ENCODE measurements around the gene CNTN4.
"Not testable (repeated sequence)": the region's sequence is repeated elsewhere in the genome, so short reads cannot be mapped to it uniquely, and the experiment has no call there.

Gene CNTN4

DNA sequence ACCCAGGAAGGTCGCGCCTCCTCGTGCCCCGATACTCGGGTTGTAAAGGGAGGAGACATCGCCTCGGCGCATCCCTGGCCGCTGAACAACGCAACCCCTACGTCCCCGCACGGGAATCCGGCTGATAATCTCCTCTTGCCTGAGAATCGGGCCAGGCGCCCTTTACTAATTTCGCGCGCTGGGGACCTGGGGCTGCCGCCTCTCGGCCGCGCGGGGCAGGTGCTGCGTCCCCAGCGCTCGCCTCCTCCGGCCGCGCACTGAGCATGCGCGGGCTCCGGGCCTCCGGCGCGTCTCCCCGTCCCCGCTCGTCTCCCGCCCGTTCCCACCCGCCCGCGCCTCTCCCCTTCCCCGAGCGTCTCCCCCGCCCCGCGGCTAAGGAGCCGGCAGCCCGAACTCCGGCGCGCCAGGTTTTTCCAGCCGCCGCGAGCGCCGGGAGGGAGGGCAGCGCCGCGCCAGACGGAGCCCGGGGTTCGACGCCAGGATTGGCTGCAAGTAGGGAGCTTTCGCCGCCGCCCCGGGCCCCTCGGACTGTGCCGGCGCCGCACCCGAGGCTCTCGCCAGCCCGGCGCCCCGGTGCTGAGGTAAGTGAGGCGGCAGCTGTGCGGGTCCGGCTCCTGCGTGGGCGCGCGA lies at the start of gene CNTN4:
TSS of gene CNTN4 (plus strand) at position 469 of the 630 bp plus-strand sequence.
- no peak for TF ChIP-seq ZNF274 (IDR thresholded peaks at IDR 0.05; ENCODE audit: low read depth, low read length)
- H3K4me3 ChIP-seq (ENCODE audit: low read length), result no peak within 1 kb of the TSS

DNA sequence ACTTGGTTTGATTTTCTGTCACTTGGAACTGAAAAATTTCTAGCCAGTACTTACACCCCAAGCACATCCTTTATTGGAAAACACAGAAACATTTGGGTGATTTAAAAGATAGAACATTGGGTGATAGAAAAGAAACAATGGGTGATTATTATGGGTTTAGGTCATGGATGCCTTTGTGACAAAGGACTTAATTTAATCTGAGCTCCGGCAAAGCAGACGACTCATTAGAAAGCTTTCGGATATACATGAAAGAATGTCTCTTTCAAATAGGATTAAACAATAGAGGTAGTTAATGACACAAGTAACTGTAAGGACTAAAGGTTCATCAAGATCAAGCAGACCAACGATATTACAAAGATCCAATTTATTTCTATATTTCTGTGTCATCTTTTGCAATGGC lies 37.3 kb upstream of the CNTN4 start:
- no peak for TF ChIP-seq ZNF274 (IDR thresholded peaks at IDR 0.05; ENCODE audit: low read depth, low read length)
- H3K4me3 ChIP-seq (ENCODE audit: low read length), result no peak overlapping the region

DNA sequence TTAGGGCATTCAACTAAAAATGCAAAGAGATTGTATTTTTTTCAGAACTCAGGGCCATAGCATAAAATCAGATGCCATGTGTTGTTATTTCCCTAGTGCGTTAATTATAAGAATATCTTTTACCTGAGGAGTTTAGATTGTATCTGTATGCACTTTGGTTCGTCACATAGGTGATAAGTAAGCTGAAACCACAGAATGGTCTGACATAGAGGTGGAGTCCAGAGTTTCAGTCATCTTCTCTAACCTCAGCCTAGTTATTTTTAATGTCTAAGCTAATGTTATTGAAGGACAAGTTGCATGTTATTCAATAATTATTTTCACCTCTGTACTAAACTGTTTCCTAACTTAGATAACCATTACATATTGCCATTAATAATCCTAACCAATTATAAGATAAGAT lies 27.1 kb upstream of the CNTN4 start:
- no peak overlapping the region for H3K4me3 ChIP-seq (ENCODE audit: low read length)
- no peak for TF ChIP-seq ZNF274 (IDR thresholded peaks at IDR 0.05; ENCODE audit: low read depth, low read length)

DNA sequence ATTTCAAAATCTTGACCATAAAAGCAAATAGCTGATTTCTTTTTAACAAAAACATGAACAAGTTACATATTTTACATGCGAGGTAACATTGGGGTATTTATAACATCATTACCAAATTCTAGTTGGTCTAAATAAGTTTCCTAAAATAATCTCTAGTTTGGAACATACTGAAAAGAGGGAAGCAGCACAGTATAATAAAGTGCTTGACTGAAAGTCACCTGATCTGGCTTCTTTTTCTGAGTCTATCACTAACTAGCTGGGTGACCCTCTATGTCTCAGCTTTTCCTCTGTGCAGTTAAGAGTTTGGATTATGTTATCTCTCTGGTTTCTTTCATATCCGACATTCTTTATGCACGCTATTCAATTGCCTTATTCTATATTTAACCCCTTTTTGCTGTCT lies 19.8 kb upstream of the CNTN4 start:
- no peak overlapping the region for H3K4me3 ChIP-seq (ENCODE audit: low read length)
- TF ChIP-seq ZNF274 (IDR thresholded peaks at IDR 0.05; ENCODE audit: low read depth, low read length), result no peak

DNA sequence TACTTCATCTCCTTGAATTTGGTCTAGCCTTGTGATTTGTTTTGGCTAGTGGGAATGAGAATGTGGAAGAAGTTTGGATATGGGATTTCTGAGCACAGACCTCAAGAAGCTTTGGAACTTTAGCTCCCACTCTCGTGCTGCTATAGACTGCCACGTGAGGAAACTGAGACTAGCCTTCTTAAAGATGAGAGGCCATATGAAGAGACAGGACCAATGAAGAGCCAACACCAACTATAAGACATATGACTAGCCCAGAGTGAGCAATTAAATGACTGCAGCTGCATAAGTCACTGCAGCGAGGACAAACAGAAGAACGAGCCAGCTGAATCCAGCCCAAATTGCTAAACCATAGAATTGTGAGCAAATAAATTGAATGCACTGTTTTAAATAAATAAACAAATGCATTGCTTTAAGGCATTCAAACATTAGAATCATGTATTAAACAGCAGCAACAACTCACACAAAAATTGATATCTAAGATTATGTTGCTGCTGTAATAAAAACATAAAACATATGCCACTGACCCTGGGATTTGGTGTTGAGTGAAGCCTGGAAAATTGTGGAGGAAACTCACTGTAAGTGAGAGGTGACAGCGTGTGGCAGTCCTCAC lies 15.7 kb upstream of the CNTN4 start:
- H3K4me3 ChIP-seq (ENCODE audit: low read length), result no peak overlapping the region
- no peak for TF ChIP-seq ZNF274 (IDR thresholded peaks at IDR 0.05; ENCODE audit: low read depth, low read length)

DNA sequence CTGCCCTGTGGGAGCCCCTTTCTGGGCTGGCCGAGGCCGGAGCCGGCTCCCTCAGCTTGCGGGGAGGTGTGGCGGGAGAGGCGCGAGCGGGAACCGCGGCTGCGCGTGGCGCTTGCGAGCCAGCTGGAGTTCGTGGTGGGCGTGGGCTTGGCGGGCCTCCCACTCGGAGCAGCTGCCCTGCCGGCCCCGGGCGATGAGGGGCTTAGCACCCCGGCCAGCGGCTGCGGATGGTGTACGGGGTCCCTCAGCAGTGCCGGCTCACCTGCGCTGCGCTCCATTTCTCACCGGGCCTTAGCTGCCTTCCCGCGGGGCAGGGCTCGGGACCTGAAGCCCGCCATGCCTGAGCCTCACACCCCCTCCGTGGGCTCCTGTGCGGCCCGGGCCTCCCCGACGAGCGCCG lies 15.1 kb upstream of the CNTN4 start:
- H3K4me3 ChIP-seq (ENCODE audit: low read length), result not testable (repeated sequence)

DNA sequence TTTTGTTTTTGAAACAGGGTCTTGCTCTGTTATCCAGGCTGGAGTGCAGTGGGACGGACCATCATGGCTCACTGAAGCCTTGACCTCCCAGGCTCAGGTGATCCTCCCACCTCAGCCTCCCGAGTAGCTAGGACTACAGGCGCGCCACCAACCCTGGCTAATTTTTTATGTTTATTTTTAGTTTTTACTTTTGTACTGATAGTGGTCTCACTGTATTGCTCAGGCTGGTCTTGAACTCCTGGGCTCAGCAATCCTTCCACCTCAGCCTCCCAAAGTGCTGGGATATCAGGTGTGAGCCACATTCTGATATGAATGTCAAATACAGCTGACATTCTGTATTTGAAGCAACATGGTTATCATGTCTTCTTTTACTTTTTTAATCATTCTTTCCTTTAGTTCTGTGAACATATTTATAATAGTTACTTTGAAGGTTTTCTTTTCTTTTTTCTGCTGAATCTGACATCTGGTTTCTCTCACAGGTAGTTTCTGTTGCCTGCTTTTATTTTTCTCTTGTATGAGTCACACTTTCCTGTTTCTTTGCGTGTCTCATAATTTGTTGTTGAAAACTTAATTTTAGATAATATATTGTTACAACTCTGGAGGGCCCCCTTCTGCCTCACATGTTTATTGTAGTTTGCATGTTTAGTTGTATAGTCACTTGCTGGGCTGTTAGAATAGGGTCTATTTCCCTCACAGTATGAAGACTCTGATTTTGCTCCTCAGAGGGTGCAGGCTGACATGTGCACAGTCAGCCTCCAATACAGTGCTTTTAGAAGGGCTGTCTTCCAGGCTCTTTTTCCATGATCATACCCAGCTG lies 8.4 kb upstream of the CNTN4 start:
- H3K4me3 ChIP-seq (ENCODE audit: low read length), result no peak overlapping the region
- no peak for TF ChIP-seq ZNF274 (IDR thresholded peaks at IDR 0.05; ENCODE audit: low read depth, low read length)

DNA sequence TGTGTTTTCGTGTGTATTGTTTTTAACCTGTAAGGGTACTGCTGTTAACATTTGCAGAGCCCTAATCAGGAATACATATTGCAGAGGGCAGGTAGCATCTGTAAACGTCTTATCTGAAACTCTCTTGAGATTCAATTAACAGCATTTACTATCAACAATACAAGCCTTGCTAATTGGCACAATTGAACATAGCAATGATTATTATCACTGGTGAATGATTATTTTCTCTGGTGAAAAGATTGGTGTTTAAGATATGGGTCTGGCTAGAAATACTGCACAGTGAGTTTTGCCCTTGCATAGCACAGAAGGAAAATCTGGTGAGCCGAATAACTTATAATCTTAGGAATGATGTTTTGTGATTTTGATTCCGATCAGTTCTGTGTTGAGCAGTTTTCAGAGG lies 5.9 kb upstream of the CNTN4 start:
- H3K4me3 ChIP-seq (ENCODE audit: low read length), result no peak overlapping the region
- TF ChIP-seq ZNF274 (IDR thresholded peaks at IDR 0.05; ENCODE audit: low read depth, low read length), result no peak

DNA sequence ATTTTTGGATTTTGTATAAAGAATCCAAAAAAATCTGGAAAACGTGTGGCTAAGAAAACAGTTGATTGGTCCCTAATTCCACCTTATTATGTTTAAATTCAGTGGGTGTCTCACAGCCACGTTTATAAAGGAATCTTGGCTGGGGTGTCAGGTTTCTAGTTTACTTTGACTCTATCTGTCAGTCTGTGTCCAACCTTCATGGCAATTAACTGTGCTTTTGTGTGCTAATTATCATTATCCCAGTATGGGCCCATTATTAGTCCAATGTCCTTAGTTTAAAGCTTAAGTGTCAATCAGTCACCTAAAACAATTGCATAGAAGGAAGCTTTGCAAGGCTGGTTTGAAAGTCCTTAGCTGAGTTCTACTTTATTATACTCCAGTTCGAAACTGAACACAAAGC lies 3.7 kb upstream of the CNTN4 start:
- no peak overlapping the region for H3K4me3 ChIP-seq (ENCODE audit: low read length)
- TF ChIP-seq ZNF274 (IDR thresholded peaks at IDR 0.05; ENCODE audit: low read depth, low read length), result no peak

DNA sequence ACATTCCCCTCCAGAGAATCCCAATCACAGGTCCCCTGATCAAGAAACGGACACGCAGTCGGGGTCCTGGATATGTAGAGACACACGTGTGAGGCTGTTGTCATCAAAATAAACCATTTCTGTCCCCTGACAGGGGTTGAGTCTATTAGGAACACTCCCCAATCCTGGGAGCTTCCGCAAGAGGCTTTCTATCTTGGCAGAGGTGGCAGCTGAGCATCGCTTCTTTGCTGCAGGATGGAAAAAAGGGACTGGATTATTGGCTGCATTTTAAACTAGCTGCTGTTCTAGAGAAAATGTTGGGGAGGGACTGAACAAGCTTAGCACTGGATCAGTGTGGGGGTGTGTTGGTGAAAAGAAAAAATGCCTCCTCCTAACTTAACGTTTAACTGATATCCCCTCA lies 2.5 kb upstream of the CNTN4 start:
- TF ChIP-seq ZNF274 (IDR thresholded peaks at IDR 0.05; ENCODE audit: low read depth, low read length), result no peak
- no peak overlapping the region for H3K4me3 ChIP-seq (ENCODE audit: low read length)

DNA sequence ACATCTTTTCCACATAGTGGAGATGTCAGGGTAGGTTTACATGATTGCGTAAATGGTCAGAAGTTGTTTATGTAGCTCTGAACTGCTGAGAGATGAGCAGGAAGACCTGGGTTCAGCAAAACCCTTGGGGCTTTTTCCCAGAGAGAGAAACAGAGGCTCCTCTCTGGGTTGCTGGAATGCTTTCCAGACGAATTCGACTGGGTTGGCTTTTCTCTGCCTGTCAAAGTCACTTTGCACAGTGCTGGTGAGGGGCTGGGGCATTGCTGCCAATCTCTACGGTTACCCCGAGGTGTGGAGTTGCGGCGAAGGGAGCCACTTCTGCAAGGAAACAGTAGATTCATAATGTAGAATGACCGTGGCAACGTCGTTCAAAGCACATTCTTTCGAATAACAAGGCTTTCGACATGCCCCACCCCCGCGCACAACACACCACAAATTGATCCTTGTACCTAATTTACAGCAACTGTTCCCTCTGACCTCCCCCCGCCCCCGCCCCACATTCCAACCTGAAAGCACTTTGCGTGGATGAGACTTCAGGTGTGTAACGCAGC lies 950 bp upstream of the CNTN4 start:
- H3K4me3 ChIP-seq (ENCODE audit: low read length), result no peak overlapping the region
- TF ChIP-seq ZNF274 (IDR thresholded peaks at IDR 0.05; ENCODE audit: low read depth, low read length), result no peak

DNA sequence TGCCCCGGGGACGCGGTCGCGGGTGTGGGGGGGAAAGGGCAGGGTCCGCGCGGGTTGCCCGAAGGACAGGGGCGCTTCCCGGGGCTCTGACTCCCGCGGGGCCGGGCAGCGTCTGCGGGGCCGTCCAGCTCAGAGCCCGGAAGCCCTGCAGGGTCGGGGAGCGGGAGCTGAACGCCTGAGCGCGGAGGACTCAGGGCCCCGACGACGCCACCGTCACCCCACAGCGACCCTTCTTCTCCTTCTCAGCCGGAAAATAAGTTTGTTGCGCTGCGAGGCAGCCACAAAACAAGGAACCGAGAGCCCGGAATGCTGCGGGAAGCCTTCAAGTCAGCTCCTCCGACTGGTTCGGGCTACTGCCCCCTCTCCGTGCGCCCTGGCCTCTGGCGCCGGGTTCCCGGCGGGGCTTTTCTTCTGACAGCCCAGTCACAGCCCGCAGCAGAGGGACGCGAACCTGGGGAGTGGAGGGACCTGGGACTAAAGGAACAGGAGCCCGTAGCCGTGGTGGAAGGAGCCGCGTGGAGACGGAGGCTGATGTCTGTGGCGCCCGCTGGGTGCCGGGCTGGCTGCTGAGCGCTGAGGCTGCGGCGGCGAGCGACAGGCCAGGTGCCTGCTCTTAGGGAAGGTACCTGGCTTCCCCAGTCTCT lies 484 bp downstream of the CNTN4 start:
- H3K4me3 ChIP-seq (ENCODE audit: low read length), result no peak overlapping the region
- no peak for TF ChIP-seq ZNF274 (IDR thresholded peaks at IDR 0.05; ENCODE audit: low read depth, low read length)

DNA sequence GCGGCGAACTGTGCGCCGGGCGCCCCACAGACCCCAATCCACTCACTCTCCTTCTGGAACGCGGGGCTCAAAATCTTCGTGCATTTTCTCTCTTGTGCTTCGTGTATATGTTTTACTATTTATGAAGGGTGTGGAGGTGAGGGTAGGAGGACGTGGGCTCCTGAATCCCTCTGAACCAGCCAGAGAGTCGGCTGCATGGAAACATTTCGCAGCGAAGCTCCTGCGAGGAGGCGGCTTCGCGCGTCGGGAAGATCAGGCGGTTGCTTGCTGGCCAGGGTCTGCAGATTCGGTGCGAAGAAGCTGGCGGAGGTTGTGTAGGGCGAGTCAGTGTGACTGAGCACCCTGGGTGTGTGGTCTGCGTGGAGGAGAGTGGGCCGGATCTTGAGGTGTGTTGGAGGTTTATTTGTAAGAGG lies 1.1 kb downstream of the CNTN4 start:
- no peak overlapping the region for H3K4me3 ChIP-seq (ENCODE audit: low read length)
- TF ChIP-seq ZNF274 (IDR thresholded peaks at IDR 0.05; ENCODE audit: low read depth, low read length), result no peak

DNA sequence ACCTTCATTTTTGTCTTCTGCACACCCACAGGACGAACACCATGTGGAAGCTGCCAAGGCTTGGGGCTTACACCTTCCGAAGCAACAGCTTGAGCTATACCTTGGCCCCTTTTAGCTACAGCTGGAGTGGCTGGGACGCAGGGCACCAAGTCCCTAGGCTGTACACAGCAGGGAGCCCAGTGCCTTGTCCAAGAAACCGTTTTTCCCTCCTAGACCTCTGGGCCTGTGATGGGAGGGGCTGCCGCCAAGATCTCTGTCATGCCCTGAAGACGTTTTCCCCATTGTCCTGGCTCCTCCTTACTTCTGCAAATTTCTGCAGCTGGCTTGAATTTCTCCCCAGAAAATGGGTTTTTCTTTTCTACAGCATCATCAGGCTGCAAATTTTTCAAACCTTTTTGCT lies 7.8 kb downstream of the CNTN4 start:
- TF ChIP-seq ZNF274 (IDR thresholded peaks at IDR 0.05; ENCODE audit: low read depth, low read length), result no peak
- no peak overlapping the region for H3K4me3 ChIP-seq (ENCODE audit: low read length)

Data from GM08714 (cell line).